NT2/D1 (cell line): Measurements from ENCODE around the gene CAMTA1.

Experiments used
- SUZ12 ChIP-seq: IDR thresholded peaks from 2 replicates; pipeline ENCODE4 v1.6.1; 2011; ENCODE audit not compliant: insufficient read length, insufficient read depth; ENCODE audit errors: extremely low read depth
- YY1 ChIP-seq: IDR thresholded peaks from 2 replicates; pipeline ENCODE4 v1.6.1; 2011; ENCODE audit not compliant: insufficient read length, insufficient read depth

GRCh38 chr1:6801199-6801598, 15.9 kb downstream of the CAMTA1 start:
- TF ChIP-seq YY1 = no peak
- TF ChIP-seq SUZ12 = no peak
